Hematopoietic multipotent progenitor cell treated with erythropoietin and hydrocortisone succinate and interleukin-3 and kit ligand, for 8 days (in vitro differentiated cells): ENCODE measurements around the gene SPEF2.
A peak's percentile ranks its signal among the peaks of the same experiment; 100 is the strongest.

ENCODE experiments used
- DNase-seq: peaks from one replicate; pipeline ENCODE4 v3.0.0-alpha.2; 2015

SPEF2 gene

GRCh38 chr5:35617435-35618303, at the start of gene SPEF2:
SPEF2 (plus strand) TSS chr5:35617863; CDS start chr5:35617998, 135 bp downstream.
- peak; percentile 95 for DNase-seq

- no peak for DNase-seq
These were observed 42.1 kb upstream of the SPEF2 start for GRCh38 chr5:35575578-35575977.

GRCh38 chr5:35587419-35587818, 30.2 kb upstream of the SPEF2 start:
- DNase-seq: no peak

GRCh38 chr5:35593338-35593737, 24.3 kb upstream of the SPEF2 start:
- DNase-seq: no peak

GRCh38 chr5:35598707-35599370, 18.8 kb upstream of the SPEF2 start:
- DNase-seq: no peak

DNA sequence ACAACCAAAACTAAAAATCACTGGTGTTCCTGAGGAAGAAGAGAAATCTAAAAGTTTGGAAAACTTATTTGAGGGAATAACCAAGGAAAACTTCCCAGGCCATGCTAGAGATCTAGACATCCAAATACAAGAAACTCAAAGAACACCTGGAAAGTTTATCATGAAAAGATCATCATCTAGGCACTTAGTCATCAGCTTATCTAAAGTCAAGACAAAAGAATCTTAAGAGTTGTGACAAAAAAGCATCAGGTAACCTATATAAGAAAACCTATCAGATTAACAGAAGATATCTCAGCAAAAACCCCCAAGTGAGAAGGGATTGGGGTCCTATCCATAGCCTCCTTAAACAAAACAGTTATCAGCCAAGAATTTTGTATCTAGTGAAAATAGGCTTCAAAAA, 17.1 kb upstream of the SPEF2 start:
- no peak for DNase-seq

- no peak for DNase-seq
These were observed 8.5 kb upstream of the SPEF2 start for GRCh38 chr5:35608881-35609779.

- DNase-seq: no peak
These were observed 616 bp upstream of the SPEF2 start for GRCh38 chr5:35617060-35617434.

GRCh38 chr5:35618304-35618636, 607 bp downstream of the SPEF2 start:
- peak; percentile 39 for DNase-seq

GRCh38 chr5:35618781-35619180, 1.1 kb downstream of the SPEF2 start:
- DNase-seq: peak; percentile 32

DNA sequence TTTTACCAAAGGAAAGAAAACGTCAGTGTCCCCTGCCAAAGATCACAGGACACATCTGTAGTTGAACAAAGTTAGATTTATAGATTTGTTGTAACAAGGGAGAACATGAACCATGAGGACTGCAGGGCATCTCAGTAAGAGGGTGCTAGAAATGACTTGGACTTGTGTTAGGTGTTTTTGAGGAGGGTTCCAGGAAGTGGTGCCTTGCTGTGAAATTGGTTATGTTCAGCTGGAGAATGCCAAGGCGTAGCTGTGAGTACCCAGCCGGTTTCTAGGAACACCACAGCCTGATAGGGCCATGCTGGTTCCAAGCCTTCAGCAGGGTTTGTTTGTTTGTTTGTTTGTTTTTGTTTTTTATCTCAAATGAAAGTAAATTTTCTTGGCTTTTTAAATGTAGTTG, 5.3 kb downstream of the SPEF2 start:
- DNase-seq: no peak

- peak; percentile 2 for DNase-seq
These were observed 6.3 kb downstream of the SPEF2 start for GRCh38 chr5:35623991-35624390.

DNA sequence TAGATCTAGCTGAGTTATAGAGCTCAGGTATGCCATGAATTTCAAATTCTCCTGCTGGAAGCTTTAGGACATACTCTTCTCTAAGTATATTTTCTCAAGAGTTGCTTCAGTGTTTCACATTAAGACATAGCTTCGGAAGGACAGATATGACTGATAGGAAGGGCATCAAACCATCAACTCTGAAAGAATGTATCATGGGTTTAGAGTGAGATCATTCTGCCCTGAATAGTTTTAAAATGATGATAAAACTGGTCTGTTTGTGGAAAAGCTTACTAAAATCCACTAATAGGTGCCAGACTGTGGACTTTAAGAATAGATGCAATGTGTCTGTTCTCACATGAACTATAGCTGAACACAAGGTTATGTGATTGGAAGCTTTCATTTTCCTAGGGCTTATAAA, 8.4 kb downstream of the SPEF2 start:
- DNase-seq: no peak

GRCh38 chr5:35626553-35626952, 8.9 kb downstream of the SPEF2 start:
- no peak for DNase-seq

- DNase-seq: no peak
These were observed 16.7 kb downstream of the SPEF2 start for GRCh38 chr5:35634326-35634725.

GRCh38 chr5:35640623-35641022, 23.0 kb downstream of the SPEF2 start:
- no peak for DNase-seq

GRCh38 chr5:35644543-35644942, 26.9 kb downstream of the SPEF2 start:
- no peak for DNase-seq

DNA sequence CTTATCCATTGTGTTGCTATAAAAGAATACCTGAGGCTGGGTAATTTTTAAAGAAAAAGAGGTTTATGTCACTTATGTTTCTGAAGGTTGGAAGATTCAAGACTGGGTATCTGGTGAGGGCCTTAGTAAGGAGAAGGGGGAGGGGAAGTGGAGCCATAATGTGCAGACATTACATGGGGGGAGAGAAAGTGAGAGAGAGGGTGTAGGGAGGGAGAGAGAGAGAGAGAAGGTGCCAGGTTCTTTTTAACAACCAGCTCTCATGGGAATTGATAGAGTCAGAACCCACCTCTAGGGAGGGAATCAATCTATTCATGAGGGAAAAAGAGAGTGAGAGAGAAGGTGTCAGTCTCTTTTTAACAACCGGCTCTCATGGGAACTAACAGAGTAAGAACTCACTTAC, 29.5 kb downstream of the SPEF2 start:
- no peak for DNase-seq

DNA sequence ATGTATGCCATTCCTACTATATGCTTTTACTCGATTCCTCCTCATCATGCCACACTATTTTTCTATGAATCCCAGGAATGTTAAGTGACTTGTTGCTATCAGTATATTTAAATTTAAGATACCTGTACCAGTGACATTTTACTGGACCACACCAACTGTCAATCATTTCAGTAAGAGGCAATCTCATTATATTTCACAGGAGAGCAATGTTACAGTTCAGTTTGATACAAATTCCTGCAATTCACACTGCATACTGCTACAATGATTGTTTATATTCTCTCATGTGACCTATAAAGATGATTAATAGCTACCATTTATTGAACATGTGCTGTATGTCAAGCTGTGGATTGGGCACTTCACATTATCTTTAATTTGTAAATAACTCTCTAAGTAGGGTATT, 30.0 kb downstream of the SPEF2 start:
- no peak for DNase-seq

GRCh38 chr5:35651002-35651756, 33.5 kb downstream of the SPEF2 start:
- peak; percentile 72 for DNase-seq

- no peak for DNase-seq
These were observed 39.1 kb downstream of the SPEF2 start for GRCh38 chr5:35656721-35657120.

DNA sequence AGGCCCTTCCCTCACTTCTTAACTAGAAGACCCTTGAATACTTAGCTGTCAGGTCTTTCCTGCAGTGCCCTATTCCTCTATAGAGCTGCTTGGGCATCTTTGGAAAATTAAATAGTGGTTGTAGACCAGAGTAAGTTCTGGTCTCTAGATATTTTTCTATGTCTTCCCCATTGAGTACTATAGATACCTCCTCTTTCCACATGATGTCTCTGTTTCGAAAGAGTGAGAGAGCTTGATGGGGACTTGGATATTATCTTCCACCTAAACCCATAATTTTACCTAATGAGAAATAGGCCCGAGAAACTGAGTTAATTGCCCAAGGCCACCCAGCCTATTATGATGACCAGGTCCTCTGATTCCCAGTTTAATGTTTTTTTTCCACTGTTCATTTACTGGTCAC, 40.2 kb downstream of the SPEF2 start:
- no peak for DNase-seq

DNA sequence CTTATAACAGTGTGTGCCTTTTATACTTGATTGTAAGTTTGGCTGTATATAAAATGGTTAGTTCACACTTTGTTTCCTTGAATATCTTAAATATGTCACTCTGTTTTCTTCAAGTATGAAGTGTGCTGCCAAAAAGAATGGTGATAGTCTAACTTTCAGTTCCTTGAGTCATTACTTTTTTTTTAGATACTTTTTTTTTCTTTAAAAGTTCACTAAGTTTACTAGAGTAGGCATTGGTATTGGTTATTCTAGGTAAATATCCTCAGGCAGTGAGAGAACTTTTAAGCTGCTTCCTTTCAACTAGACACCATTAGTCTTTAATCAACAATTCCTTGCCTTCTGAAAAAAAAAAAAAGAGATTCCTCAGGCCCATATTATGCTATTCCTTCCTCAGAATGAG, 41.9 kb downstream of the SPEF2 start:
- no peak for DNase-seq
